A549 (cell line): ENCODE data around the gene NDUFA13. TPM values are rescaled to one million over a fixed set of nuclear protein-coding genes. Genes with fewer than 3 reads are reported as not detected.

Experiments
- ATAC-seq, 2 experiments: fragments of 200-7000 bp in 1 of 2; fragments of >200 bp in 1 of 2; cut with Nextera tagmentation in 1 of 2; cut with Tn5 transposase in 1 of 2; 3 replicates each; pipeline versions ENCODE4 v1.8.0 to v1.9.1; 2018 to 2020; ENCODE audit warnings: mild to moderate bottlenecking in 1 of 2, moderate library complexity in 1 of 2
- CTCF ChIA-PET: fragments of 300-600 bp; sonication (Branson Sonifier 250); formaldehyde crosslinking; extraction: SDS; loops from one replicate; lab custom pipeline; 2021; ENCODE audit warnings: antibody characterized with exemption, inconsistent platforms; lab: Yijun Ruan, JAX
- POLR2A ChIA-PET: fragments of 350-600 bp; formaldehyde crosslinking; extraction: SDS; loops from one replicate; lab custom pipeline; 2021; ENCODE audit warnings: antibody characterized with exemption, inconsistent platforms; lab: Yijun Ruan, JAX
- DNase-seq, 2 experiments: peaks; one replicate each; pipeline versions ENCODE4 v3.0.0 to v3.0.0-alpha.2; 2011 to 2016; ENCODE audit warnings: low read depth in 1 of 2, low spot score in 1 of 2
- FAIRE-seq: peaks from 2 replicates; lab custom pipeline; 2011; peaks lifted over from hg19 to GRCh38; lab: Jason Lieb, UNC
- H3K27ac ChIP-seq, 2 experiments: fragments of >200 bp; sonication (Bioruptor Twin); formaldehyde crosslinking; 3 replicates each; pipeline ENCODE4 v1.5.1; 2016 to 2017
- H3K4me1 ChIP-seq: fragments of >200 bp; sonication (Bioruptor Twin); formaldehyde crosslinking; 3 replicates; pipeline ENCODE4 v1.6.1; 2016
- H3K4me2 ChIP-seq: fragments of >200 bp; sonication (Bioruptor Twin); formaldehyde crosslinking; 3 replicates; pipeline ENCODE4 v1.6.1; 2016
- H3K4me3 ChIP-seq: fragments of >200 bp; sonication (Bioruptor Twin); formaldehyde crosslinking; 3 replicates; pipeline ENCODE4 v1.5.1; 2016
- H3K9me3 ChIP-seq: fragments of >200 bp; sonication (Bioruptor Twin); formaldehyde crosslinking; 3 replicates; pipeline ENCODE4 v1.6.1; 2016
- ATOH8 ChIP-seq: fragments of 250-450 bp; sonication (Bioruptor Pico); IDR thresholded peaks from 2 replicates; pipeline ENCODE4 v1.5.0; 2020; ENCODE audit warnings: low read depth, mild to moderate bottlenecking, moderate library complexity
- CBX2 ChIP-seq: fragments of 200-600 bp; sonication (generic); IDR thresholded peaks from 2 replicates; pipeline ENCODE4 v1.6.1; 2016; ENCODE audit warnings: low read depth, mild to moderate bottlenecking, borderline replicate concordance
- CHD4 ChIP-seq: fragments of 200-600 bp; sonication (generic); IDR thresholded peaks from 2 replicates; pipeline ENCODE4 v1.6.1; 2016; ENCODE audit warnings: antibody characterized with exemption, mild to moderate bottlenecking, borderline replicate concordance
- CTCF ChIP-seq: fragments of >200 bp; sonication (Bioruptor Twin); formaldehyde crosslinking; IDR thresholded peaks from 3 replicates; pipeline ENCODE4 v1.5.1; 2016
- EHMT2 ChIP-seq: fragments of 200-600 bp; sonication (generic); IDR thresholded peaks from 2 replicates; pipeline ENCODE4 v1.6.1; 2016; ENCODE audit warnings: antibody characterized with exemption, low read depth, mild to moderate bottlenecking, moderate library complexity
- ELK1 ChIP-seq: fragments of 150-350 bp; IDR thresholded peaks from 2 replicates; pipeline ENCODE4 v1.6.1; 2014; ENCODE audit warnings: low read depth, mild to moderate bottlenecking, low read length
- ESRRA ChIP-seq: fragments of 150-350 bp; IDR thresholded peaks from 2 replicates; pipeline ENCODE4 v1.6.1; 2014; ENCODE audit warnings: mild to moderate bottlenecking, low read length, borderline replicate concordance
- FOSL2 ChIP-seq, 2 experiments: fragments of 450-650 bp in 1 of 2; fragments of >200 bp in 1 of 2; sonication (Bioruptor Twin) in 1 of 2; formaldehyde crosslinking; IDR thresholded peaks; 2 replicates each; pipeline versions ENCODE4 v1.5.0 to v1.6.1; 2016 to 2020; ENCODE audit warnings: mild to moderate bottlenecking in 1 of 2, moderate library complexity in 1 of 2
- GATA3 ChIP-seq: IDR thresholded peaks from 2 replicates; pipeline ENCODE4 v1.6.1; 2012; ENCODE audit warnings: borderline replicate concordance
- HES2 ChIP-seq: fragments of >200 bp; sonication (Bioruptor Twin); formaldehyde crosslinking; IDR thresholded peaks from 2 replicates; pipeline ENCODE4 v1.6.1; 2016
- HEYL ChIP-seq: fragments of 250-450 bp; sonication (Bioruptor Pico); IDR thresholded peaks from 2 replicates; pipeline ENCODE4 v1.8.0; 2021; ENCODE audit warnings: mild to moderate bottlenecking, moderate library complexity
- HOXA7 ChIP-seq: fragments of 250-450 bp; sonication (Bioruptor Pico); IDR thresholded peaks from 2 replicates; pipeline ENCODE4 v1.5.0; 2020; ENCODE audit warnings: mild to moderate bottlenecking, moderate library complexity
- HOXB13 ChIP-seq: fragments of 250-450 bp; sonication (Bioruptor Pico); IDR thresholded peaks from 2 replicates; pipeline ENCODE4 v1.5.0; 2020; ENCODE audit warnings: low read depth, mild to moderate bottlenecking, moderate library complexity
- HOXB5 ChIP-seq: fragments of 250-450 bp; sonication (Bioruptor Pico); IDR thresholded peaks from 2 replicates; pipeline ENCODE4 v1.5.0; 2020; ENCODE audit warnings: mild to moderate bottlenecking, moderate library complexity
- MAX ChIP-seq: IDR thresholded peaks from 2 replicates; pipeline ENCODE4 v1.6.1; 2012
- NFE2L2 ChIP-seq: fragments of 150-350 bp; conservative IDR thresholded peaks from 2 replicates; pipeline ENCODE4 v1.6.1; 2014; ENCODE audit warnings: low read length
- PBX3 ChIP-seq: IDR thresholded peaks from 2 replicates; pipeline ENCODE4 v1.6.1; 2012
- PHF8 ChIP-seq: fragments of 200-600 bp; sonication (generic); IDR thresholded peaks from 2 replicates; pipeline ENCODE4 v1.6.1; 2016; ENCODE audit warnings: low read depth, mild to moderate bottlenecking, antibody characterized with exemption, moderate library complexity, borderline replicate concordance
- POLR2A ChIP-seq: IDR thresholded peaks from 2 replicates; pipeline ENCODE4 v1.6.1; 2012; ENCODE audit warnings: mild to moderate bottlenecking, low read length
- RAD21 ChIP-seq, 2 experiments: fragments of >200 bp in 1 of 2; sonication (Bioruptor Twin) in 1 of 2; formaldehyde crosslinking in 1 of 2; IDR thresholded peaks in 1 of 2; conservative IDR thresholded peaks in 1 of 2; 2 replicates in 1 of 2; 3 replicates in 1 of 2; pipeline ENCODE4 v1.6.1; 2012 to 2018; ENCODE audit warnings: inconsistent platforms in 1 of 2
- RARB ChIP-seq: fragments of 250-450 bp; sonication (Bioruptor Pico); IDR thresholded peaks from 2 replicates; pipeline ENCODE4 v1.8.0; 2021; ENCODE audit warnings: mild to moderate bottlenecking, moderate library complexity
- RFX5 ChIP-seq: fragments of 450-650 bp; IDR thresholded peaks from 2 replicates; pipeline ENCODE4 v1.7.1; 2014; ENCODE audit warnings: antibody characterized with exemption, mild to moderate bottlenecking, moderate library complexity
- SREBF2 ChIP-seq: fragments of 450-650 bp; IDR thresholded peaks from 2 replicates; pipeline ENCODE4 v1.6.1; 2014; ENCODE audit warnings: mild to moderate bottlenecking, moderate library complexity
- TP53 ChIP-seq: fragments of 250-450 bp; sonication (Bioruptor Pico); IDR thresholded peaks from 2 replicates; pipeline ENCODE4 v1.5.0; 2021; ENCODE audit warnings: mild to moderate bottlenecking, moderate library complexity
- ZFP36 ChIP-seq: fragments of 450-650 bp; IDR thresholded peaks from 2 replicates; pipeline ENCODE4 v1.6.1; 2014; ENCODE audit warnings: borderline replicate concordance; ENCODE audit not compliant: partially characterized antibody
- WGBS: methylation state at CpG from one replicate; pipeline ENCODE4 v1.1.6; 2017; ENCODE audit errors: missing lambda C conversion rate; 5-methylcytosine and 5-hydroxymethylcytosine counted together
- polyA plus RNA-seq, 4 experiments: library from polyadenylated mRNA; depleted of rRNA in 3 of 4; stranded (reverse); fragments of >200 nt; fragmentation: RNase III in 1 of 4; extraction: RNeasy Plus Mini Kit Qiagen cat#74134 plus additional on column Dnase treatment in 1 of 4; gene quantifications; 2 replicates in 3 of 4; 3 replicates in 1 of 4; pipeline ENCODE4 v1.2.3, GENCODE V29; 2011 to 2017

The NDUFA13 gene
- polyA plus RNA-seq, 2 of the 4 experiments (the other 2 are of a cell fraction) = 197 to 253 TPM

GRCh38 chr19:19538785-19539166 lies 22.8 kb downstream of the NDUFA13 start:
- POLR2A ChIA-PET = no interaction called here
- TF ChIP-seq HES2 (no peak), RARB (CRISPR knock-in tag) (no peak), EHMT2 (no peak), HOXB5 (CRISPR knock-in tag) (no peak), TP53 (CRISPR knock-in tag) (no peak), ESRRA (no peak), HOXB13 (CRISPR knock-in tag) (no peak), GATA3 (no peak), HEYL (CRISPR knock-in tag) (no peak), PHF8 (no peak), CHD4 (no peak), ATOH8 (no peak), NFE2L2 (no peak), RFX5 (no peak), SREBF2 (no peak), MAX (no peak)
- Histone ChIP-seq H3K9me3 (no peaks in the 10 kb centered on the region), H3K4me1 (no peaks in the 10 kb centered on the region), H3K4me3 (no peak overlapping the region), H3K4me2 (no peak overlapping the region), H3K27ac (no peak overlapping the region)
- no peak for DNase-seq
- CTCF ChIA-PET = no interaction called here
- no peak for FAIRE-seq
- peak in 1 of 2 experiments; percentile 9; a peak in 1 of 6 replicates for ATAC-seq
- WGBS = 76% methylated on average over 3 of the region's 7 CpGs

- no peak overlapping the region for H3K4me3 ChIP-seq
- DNase-seq (no peak), ATAC-seq (no peak)
- POLR2A ChIA-PET = no interaction called here
- WGBS = 60% methylated on average over 1 of the region's 19 CpGs
- no peak overlapping the region for H3K4me2 ChIP-seq
- no peak overlapping the region for H3K27ac ChIP-seq
- no peaks in the 10 kb centered on the region for H3K4me1 ChIP-seq
- TF ChIP-seq ZFP36 (no peak), FOSL2 (IDR thresholded peaks at IDR 0.05) (no peak), FOSL2 (CRISPR knock-in tag; IDR thresholded peaks at IDR 0.05) (no peak), CBX2 (no peak)
- TF ChIP-seq, all 56 proteins: peak for 0
- H3K9me3 ChIP-seq = no peaks in the 10 kb centered on the region
- no peak for FAIRE-seq
- CTCF ChIA-PET = no interaction called here
Measured at GRCh38 chr19:19539698-19540063, 23.7 kb downstream of the NDUFA13 start.

GRCh38 chr19:19540064-19540714 lies 24.2 kb downstream of the NDUFA13 start:
- Histone ChIP-seq H3K27ac (no peak overlapping the region), H3K4me3 (no peak overlapping the region), H3K4me1 (no peaks in the 10 kb centered on the region), H3K4me2 (no peak overlapping the region), H3K9me3 (no peaks in the 10 kb centered on the region)
- ChIA-PET POLR2A (no interaction called here), CTCF (no interaction called here)
- FAIRE-seq (no peak), ATAC-seq (peak in 1 of 2 experiments; percentile 35; a peak in 3 of 6 replicates), DNase-seq (peak in 1 of 2 experiments; percentile 52)
- TF ChIP-seq RFX5 = no peak
- TF ChIP-seq CHD4 = no peak
- TF ChIP-seq CTCF = no peak
- TF ChIP-seq PBX3 = no peak
- no peak for TF ChIP-seq ELK1
- no peak for TF ChIP-seq HOXB5 (CRISPR knock-in tag)
- TF ChIP-seq HOXA7 = no peak
- no peak for TF ChIP-seq HOXB13 (CRISPR knock-in tag)
- no peak for TF ChIP-seq RAD21 (conservative IDR thresholded peaks at IDR 0.05 in 1 of 2, IDR thresholded peaks at IDR 0.05 in 1 of 2)
- no peak for TF ChIP-seq CBX2
- no peak for TF ChIP-seq POLR2A
- WGBS = 95% methylated on average over 16 of the region's 74 CpGs
